ENCODE measurements around the gene SAT1.

GRCh38 chrX:23737413-23737812 is 45.6 kb upstream of the SAT1 start:
- TF ChIP-seq, protein P1, sequence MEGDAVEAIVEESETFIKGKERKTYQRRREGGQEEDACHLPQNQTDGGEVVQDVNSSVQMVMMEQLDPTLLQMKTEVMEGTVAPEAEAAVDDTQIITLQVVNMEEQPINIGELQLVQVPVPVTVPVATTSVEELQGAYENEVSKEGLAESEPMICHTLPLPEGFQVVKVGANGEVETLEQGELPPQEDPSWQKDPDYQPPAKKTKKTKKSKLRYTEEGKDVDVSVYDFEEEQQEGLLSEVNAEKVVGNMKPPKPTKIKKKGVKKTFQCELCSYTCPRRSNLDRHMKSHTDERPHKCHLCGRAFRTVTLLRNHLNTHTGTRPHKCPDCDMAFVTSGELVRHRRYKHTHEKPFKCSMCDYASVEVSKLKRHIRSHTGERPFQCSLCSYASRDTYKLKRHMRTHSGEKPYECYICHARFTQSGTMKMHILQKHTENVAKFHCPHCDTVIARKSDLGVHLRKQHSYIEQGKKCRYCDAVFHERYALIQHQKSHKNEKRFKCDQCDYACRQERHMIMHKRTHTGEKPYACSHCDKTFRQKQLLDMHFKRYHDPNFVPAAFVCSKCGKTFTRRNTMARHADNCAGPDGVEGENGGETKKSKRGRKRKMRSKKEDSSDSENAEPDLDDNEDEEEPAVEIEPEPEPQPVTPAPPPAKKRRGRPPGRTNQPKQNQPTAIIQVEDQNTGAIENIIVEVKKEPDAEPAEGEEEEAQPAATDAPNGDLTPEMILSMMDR (IDR thresholded peaks at IDR 0.05), result no peak
- TF ChIP-seq POLR2A (IDR thresholded peaks at IDR 0.05), result no peak
